ENCODE measurements around the gene SKA1. TPM values are rescaled to one million over a fixed set of nuclear protein-coding genes. Genes with fewer than 3 reads are reported as not detected.
A peak's percentile ranks its signal among the peaks of the same experiment; 100 is the strongest.

Gene SKA1
- total and polyA plus RNA-seq, 4 donors: 3.5 to 4.8 (median 3.8) TPM

DNA sequence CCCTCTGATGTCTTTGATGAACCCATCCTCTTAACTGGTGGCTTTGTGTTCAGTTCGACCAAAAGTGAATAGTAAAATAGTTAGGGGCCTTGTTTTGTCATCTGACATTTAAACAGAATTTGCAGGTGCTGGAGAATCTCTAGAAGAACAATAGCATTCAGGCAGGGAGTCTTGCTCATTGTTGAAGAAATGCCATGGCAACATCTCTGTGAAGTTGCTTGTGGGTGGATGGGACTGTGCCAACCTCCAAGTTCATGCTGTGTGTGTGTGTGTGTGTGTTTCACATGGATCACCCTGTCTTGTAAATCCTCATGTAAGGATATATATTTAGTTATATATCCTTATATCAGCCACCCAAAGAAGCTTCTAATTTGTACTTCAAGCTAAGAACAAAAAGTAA, 66.7 kb downstream of the SKA1 start:
- DNase-seq (ENCODE audit: low read depth in 4 of 6, low spot score in 6 of 6): peak in 2 of 6 donors; percentile 58 to 76
- Histone ChIP-seq H3K4me1 (ENCODE audit: control insufficient read depth, insufficient read depth, low read length) (no peaks in the 10 kb centered on the region), H3K9me3 (ENCODE audit: control insufficient read depth, insufficient read depth, low read length) (peaks cover 9% of the 10 kb centered on the region), H3K36me3 (ENCODE audit: control insufficient read depth, insufficient read depth, low read length) (no peaks in the 10 kb centered on the region), H3K27ac (ENCODE audit: low read depth, low read length) (no peak overlapping the region), H3K27me3 (ENCODE audit: control insufficient read depth, insufficient read depth, low read length) (no peaks in the 10 kb centered on the region), H3K4me3 (ENCODE audit: low read depth, low read length) (no peak overlapping the region)
- 0% methylated on average over 1 of the region's 1 CpG for WGBS (ENCODE audit: insufficient coverage)

Other genes with a start within 250 kb of the SKA1 start
- 1 to 10 TPM; 5.9 to 8.0 TPM for gene MYO5B, start 179.9 kb upstream of the SKA1 start, total RNA-seq
- 1 to 10 TPM; 2.6 to 3.1 TPM for gene MYO5B, start 179.9 kb upstream of the SKA1 start, polyA plus RNA-seq (ENCODE audit: insufficient read length in 2 of 2)
- 1 to 10 TPM; 1.5 to 4.8 TPM for gene CFAP53, start 108.6 kb upstream of the SKA1 start, total RNA-seq
- gene CFAP53, start 108.6 kb upstream of the SKA1 start, polyA plus RNA-seq (ENCODE audit: insufficient read length in 2 of 2): 1 to 10 TPM; 3.1 to 4.2 TPM
- gene MBD1, start 93.5 kb upstream of the SKA1 start, total RNA-seq: 10 to 100 TPM; 35.3 to 68.7 TPM
- gene MBD1, start 93.5 kb upstream of the SKA1 start, polyA plus RNA-seq (ENCODE audit: insufficient read length in 2 of 2): 10 to 100 TPM; 73.6 to 78.0 TPM
- gene CXXC1, start 87.4 kb upstream of the SKA1 start, total RNA-seq: 10 to 100 TPM; 31.2 to 33.8 TPM
- 10 to 100 TPM; 76.4 to 97.5 TPM for gene CXXC1, start 87.4 kb upstream of the SKA1 start, polyA plus RNA-seq (ENCODE audit: insufficient read length in 2 of 2)
- gene MAPK4, start 185.0 kb downstream of the SKA1 start, total RNA-seq: 10 to 100 TPM; 21.6 to 89.0 TPM
- gene MAPK4, start 185.0 kb downstream of the SKA1 start, polyA plus RNA-seq (ENCODE audit: insufficient read length in 2 of 2): 10 to 100 TPM; 23.4 to 27.1 TPM

Data from spinal cord (tissue), 10 donors.